ENCODE data around the gene SUSD1.

DNA sequence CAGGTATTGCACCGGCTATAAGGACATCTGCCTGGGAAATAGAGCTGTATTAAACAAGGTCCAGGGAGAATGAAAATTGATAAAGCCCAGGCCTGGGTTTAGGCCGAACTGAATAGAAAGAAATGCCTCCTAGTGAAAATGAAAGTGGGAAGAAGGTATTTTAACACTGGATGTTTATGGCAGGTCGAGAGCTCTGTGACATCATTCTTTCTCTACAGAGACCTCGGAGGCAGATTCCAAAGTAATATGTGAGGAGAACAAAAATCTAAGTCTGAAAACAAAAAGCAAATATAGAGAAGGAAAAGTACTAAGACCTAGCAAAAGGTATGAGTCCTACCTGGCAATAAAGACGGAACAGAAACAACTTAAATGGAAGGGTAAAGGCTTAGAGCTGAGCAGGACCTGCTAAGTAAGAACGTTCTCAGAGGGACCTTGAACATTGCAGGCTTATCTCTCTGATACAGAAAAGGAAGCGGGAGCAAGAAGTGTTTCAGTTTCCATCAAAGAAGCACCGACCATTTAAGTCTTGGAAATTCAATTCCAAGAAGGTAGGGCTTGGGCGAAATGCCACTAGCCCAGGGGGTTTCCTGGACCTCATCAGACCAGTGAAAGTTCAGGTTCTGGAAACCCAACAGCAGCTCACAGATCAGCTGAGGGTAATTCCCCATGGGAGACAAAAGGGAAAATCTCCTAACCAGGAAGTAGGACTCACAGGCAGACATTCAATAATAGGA lies 80.0 kb downstream of the SUSD1 start:
- TF ChIP-seq, protein P1, sequence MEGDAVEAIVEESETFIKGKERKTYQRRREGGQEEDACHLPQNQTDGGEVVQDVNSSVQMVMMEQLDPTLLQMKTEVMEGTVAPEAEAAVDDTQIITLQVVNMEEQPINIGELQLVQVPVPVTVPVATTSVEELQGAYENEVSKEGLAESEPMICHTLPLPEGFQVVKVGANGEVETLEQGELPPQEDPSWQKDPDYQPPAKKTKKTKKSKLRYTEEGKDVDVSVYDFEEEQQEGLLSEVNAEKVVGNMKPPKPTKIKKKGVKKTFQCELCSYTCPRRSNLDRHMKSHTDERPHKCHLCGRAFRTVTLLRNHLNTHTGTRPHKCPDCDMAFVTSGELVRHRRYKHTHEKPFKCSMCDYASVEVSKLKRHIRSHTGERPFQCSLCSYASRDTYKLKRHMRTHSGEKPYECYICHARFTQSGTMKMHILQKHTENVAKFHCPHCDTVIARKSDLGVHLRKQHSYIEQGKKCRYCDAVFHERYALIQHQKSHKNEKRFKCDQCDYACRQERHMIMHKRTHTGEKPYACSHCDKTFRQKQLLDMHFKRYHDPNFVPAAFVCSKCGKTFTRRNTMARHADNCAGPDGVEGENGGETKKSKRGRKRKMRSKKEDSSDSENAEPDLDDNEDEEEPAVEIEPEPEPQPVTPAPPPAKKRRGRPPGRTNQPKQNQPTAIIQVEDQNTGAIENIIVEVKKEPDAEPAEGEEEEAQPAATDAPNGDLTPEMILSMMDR (tag by site-specific recombination; IDR thresholded peaks at IDR 0.05), result no peak
- no peak for TF ChIP-seq ZNF23 (tag by site-specific recombination; IDR thresholded peaks at IDR 0.05; ENCODE audit: borderline replicate concordance)
- no peak for TF ChIP-seq ZBTB8A (tag by site-specific recombination; IDR thresholded peaks at IDR 0.05)
- TF ChIP-seq, protein P2, sequence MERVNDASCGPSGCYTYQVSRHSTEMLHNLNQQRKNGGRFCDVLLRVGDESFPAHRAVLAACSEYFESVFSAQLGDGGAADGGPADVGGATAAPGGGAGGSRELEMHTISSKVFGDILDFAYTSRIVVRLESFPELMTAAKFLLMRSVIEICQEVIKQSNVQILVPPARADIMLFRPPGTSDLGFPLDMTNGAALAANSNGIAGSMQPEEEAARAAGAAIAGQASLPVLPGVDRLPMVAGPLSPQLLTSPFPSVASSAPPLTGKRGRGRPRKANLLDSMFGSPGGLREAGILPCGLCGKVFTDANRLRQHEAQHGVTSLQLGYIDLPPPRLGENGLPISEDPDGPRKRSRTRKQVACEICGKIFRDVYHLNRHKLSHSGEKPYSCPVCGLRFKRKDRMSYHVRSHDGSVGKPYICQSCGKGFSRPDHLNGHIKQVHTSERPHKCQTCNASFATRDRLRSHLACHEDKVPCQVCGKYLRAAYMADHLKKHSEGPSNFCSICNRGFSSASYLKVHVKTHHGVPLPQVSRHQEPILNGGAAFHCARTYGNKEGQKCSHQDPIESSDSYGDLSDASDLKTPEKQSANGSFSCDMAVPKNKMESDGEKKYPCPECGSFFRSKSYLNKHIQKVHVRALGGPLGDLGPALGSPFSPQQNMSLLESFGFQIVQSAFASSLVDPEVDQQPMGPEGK (tag by site-specific recombination; IDR thresholded peaks at IDR 0.05), result no peak
- TF ChIP-seq ZNF114 (tag by site-specific recombination; IDR thresholded peaks at IDR 0.05), result no peak
- TF ChIP-seq ZNF174 (tag by site-specific recombination; IDR thresholded peaks at IDR 0.05), result no peak
- TF ChIP-seq, protein P3, sequence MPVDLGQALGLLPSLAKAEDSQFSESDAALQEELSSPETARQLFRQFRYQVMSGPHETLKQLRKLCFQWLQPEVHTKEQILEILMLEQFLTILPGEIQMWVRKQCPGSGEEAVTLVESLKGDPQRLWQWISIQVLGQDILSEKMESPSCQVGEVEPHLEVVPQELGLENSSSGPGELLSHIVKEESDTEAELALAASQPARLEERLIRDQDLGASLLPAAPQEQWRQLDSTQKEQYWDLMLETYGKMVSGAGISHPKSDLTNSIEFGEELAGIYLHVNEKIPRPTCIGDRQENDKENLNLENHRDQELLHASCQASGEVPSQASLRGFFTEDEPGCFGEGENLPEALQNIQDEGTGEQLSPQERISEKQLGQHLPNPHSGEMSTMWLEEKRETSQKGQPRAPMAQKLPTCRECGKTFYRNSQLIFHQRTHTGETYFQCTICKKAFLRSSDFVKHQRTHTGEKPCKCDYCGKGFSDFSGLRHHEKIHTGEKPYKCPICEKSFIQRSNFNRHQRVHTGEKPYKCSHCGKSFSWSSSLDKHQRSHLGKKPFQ (tag by site-specific recombination; IDR thresholded peaks at IDR 0.05), result no peak
- TF ChIP-seq SP2 (tag by site-specific recombination; IDR thresholded peaks at IDR 0.05), result no peak
- no peak for TF ChIP-seq ZNF366 (tag by site-specific recombination; conservative IDR thresholded peaks at IDR 0.05)
- no peak for TF ChIP-seq REPIN1 (tag by site-specific recombination; IDR thresholded peaks at IDR 0.05; ENCODE audit: low read depth)

Data from HEK293 (cell line).